OCI-LY1 (cell line): ENCODE measurements around the gene LRFN3.

ENCODE experiments used
- EZH2 ChIP-seq: fragments of 200-600 bp; sonication (generic), shearing (Covaris generic); IDR thresholded peaks from 2 replicates; pipeline ENCODE4 v1.8.0; 2017; ENCODE audit warnings: borderline replicate concordance, mixed run types, mild to moderate bottlenecking, antibody characterized with exemption, low read length, moderate library complexity, mixed read lengths
- TF ChIP-seq, protein P1 (sequence below): fragments of 200-600 bp; sonication (generic), shearing (Covaris generic); IDR thresholded peaks from 2 replicates; pipeline ENCODE4 v1.5.1; 2017; ENCODE audit warnings: mild to moderate bottlenecking, antibody characterized with exemption, low read length, moderate library complexity, mixed read lengths

DNA sequence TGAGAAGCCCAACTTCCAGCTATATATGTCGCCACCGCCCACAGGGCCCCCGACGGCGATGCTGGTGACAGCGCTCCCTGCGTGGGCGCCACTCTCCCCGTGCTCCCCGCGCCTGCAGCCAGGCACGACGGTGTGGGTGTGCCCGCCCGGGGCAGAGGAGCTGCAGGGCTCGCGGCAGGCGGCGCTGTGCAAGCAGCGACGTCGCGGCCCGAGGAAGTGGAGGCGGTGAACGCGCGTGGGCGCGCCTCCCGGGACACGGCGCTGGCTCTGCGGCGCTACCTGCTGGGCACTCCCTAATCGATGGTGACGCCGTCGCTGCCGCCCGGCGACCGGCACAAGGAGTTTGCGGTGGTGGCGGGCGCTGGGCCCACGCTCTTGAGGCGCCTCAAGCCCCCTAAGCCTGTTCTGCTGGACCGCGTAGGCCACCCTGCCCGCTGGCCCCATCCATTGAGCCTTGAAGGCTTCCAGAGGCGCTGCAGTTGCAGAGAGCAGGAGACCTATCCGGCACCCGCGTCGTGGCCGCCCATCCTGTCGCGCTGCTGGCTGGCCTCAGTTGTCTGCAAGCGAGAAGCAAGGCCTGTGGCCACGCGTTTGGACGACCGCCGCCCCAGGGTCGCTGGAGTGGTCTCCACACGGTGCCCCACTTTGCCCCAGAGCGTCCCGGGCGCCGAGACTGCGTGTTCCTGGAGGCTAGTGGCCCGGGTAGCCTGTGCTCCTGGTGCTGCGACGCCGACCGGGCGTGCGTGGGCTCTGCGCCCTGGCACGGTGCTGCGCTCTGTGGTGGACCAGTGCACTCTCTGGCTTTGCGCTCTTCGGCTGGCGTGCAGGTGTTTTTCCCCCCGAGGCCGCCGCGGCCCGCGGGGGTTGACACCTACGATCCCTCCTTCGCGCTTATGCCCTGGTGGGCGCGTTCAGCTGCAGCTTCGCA, 23.1 kb downstream of the LRFN3 start:
- TF ChIP-seq, protein P1, sequence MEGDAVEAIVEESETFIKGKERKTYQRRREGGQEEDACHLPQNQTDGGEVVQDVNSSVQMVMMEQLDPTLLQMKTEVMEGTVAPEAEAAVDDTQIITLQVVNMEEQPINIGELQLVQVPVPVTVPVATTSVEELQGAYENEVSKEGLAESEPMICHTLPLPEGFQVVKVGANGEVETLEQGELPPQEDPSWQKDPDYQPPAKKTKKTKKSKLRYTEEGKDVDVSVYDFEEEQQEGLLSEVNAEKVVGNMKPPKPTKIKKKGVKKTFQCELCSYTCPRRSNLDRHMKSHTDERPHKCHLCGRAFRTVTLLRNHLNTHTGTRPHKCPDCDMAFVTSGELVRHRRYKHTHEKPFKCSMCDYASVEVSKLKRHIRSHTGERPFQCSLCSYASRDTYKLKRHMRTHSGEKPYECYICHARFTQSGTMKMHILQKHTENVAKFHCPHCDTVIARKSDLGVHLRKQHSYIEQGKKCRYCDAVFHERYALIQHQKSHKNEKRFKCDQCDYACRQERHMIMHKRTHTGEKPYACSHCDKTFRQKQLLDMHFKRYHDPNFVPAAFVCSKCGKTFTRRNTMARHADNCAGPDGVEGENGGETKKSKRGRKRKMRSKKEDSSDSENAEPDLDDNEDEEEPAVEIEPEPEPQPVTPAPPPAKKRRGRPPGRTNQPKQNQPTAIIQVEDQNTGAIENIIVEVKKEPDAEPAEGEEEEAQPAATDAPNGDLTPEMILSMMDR = peak; percentile 27; the same call in 1 of the 2 replicates
- no peak for TF ChIP-seq EZH2
